IMR-90 (cell line): ENCODE data around the gene CD151.

Source experiments
- CHD1 ChIP-seq: IDR thresholded peaks from 2 replicates; pipeline ENCODE4 v1.6.1; 2012; ENCODE audit warnings: low read depth, low read length, improper control_type of control experiment
- MAFK ChIP-seq: IDR thresholded peaks from 2 replicates; pipeline ENCODE4 v1.6.1; 2012; ENCODE audit warnings: low read depth, low read length, improper control_type of control experiment
- POLR2A ChIP-seq: IDR thresholded peaks from 2 replicates; pipeline ENCODE4 v1.6.1; 2012; ENCODE audit warnings: mild to moderate bottlenecking, low read depth, low read length
- TF ChIP-seq, protein P1 (sequence below): fragments of 150-350 bp; IDR thresholded peaks from 2 replicates; pipeline ENCODE4 v1.6.1; 2017; ENCODE audit warnings: mild to moderate bottlenecking, antibody characterized with exemption, low read length, low read depth
- TF ChIP-seq, protein P2 (sequence below): conservative IDR thresholded peaks from 2 replicates; pipeline ENCODE4 v1.5.1; 2012; ENCODE audit warnings: mild to moderate bottlenecking, low read depth, low read length, improper control_type of control experiment

DNA sequence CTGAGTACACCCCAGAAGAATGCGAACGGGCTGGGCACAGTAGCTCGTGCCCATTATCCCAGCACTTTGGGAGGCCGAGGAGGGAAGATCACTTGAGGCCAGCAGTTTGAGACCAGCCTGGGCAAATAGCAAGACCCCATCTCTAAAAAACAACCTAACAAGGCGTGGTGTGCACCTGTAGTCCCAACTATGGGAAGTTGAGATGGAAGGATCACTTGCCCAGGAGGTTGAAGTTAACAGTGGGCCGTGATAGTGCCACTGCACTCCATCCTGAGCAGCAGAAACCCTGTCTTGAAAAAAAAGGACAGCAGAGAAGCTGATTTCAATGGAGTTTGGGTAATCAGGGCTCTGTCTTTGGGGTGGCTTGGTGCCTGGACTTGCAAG is 19.7 kb upstream of the CD151 start:
- TF ChIP-seq MAFK: no peak
- TF ChIP-seq, protein P1, sequence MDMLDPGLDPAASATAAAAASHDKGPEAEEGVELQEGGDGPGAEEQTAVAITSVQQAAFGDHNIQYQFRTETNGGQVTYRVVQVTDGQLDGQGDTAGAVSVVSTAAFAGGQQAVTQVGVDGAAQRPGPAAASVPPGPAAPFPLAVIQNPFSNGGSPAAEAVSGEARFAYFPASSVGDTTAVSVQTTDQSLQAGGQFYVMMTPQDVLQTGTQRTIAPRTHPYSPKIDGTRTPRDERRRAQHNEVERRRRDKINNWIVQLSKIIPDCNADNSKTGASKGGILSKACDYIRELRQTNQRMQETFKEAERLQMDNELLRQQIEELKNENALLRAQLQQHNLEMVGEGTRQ: no peak
- no peak for TF ChIP-seq POLR2A
- TF ChIP-seq, protein P2, sequence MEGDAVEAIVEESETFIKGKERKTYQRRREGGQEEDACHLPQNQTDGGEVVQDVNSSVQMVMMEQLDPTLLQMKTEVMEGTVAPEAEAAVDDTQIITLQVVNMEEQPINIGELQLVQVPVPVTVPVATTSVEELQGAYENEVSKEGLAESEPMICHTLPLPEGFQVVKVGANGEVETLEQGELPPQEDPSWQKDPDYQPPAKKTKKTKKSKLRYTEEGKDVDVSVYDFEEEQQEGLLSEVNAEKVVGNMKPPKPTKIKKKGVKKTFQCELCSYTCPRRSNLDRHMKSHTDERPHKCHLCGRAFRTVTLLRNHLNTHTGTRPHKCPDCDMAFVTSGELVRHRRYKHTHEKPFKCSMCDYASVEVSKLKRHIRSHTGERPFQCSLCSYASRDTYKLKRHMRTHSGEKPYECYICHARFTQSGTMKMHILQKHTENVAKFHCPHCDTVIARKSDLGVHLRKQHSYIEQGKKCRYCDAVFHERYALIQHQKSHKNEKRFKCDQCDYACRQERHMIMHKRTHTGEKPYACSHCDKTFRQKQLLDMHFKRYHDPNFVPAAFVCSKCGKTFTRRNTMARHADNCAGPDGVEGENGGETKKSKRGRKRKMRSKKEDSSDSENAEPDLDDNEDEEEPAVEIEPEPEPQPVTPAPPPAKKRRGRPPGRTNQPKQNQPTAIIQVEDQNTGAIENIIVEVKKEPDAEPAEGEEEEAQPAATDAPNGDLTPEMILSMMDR: no peak
- TF ChIP-seq CHD1: no peak
